Measurements from ENCODE around the gene NT5M. TPM values are rescaled to one million over a fixed set of nuclear protein-coding genes. Genes with fewer than 3 reads are reported as not detected.

The NT5M gene
- total and polyA plus RNA-seq, 4 donors: 1.2 to 2.2 (median 1.6) TPM; not detected in 1

DNA sequence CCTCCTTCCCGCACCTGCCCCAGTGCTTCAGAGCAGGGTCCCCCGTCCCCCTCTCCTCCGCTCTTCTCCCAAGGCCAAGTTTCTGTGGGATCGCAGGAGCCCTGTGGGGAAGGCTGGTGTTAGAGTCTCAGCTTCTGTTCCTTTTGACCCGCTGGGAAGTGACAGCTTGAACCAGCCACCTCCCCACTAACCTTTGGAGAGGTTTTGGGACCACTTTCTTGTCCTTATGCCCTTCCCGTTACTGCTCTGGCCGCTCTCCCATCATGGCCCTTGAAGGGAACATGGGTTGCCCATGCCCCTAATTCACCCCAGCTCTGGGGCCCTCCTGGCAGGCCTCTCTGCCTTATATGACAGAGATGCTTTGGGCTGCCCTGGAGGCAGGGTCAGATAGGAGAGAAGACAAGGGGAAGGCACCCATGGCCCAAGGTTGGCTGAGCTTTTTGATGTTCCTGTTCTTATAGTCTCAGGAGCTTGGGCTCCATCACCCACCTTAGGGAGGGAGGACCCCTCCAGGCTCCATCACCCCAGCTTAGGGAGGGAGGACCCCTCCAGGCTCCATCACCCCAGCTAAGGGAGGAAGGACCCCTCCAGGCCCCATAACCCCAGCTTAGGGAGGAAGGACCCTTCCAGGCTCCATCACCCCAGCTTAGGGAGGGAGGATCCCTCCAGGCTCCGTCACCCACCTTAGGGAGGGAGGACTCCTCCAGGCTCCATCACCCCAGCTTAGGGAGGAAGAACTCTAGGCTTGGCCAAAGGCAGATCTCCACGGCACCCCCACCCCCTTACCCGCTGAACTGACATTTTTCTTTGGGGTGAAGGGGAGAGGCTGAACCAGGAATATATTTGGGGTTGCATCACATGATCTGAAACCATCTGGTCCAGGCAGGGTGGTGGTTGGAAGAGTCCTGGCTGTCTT is 45.0 kb downstream of the NT5M start:
- WGBS, 2 donors: 94 to 95% methylated on average over 10 of the region's 10 CpGs
- H3K27me3 ChIP-seq (ENCODE audit: control insufficient read depth in 1 of 2, insufficient read depth in 2 of 2, low read length in 1 of 2): no peaks in the 10 kb centered on the region

DNA sequence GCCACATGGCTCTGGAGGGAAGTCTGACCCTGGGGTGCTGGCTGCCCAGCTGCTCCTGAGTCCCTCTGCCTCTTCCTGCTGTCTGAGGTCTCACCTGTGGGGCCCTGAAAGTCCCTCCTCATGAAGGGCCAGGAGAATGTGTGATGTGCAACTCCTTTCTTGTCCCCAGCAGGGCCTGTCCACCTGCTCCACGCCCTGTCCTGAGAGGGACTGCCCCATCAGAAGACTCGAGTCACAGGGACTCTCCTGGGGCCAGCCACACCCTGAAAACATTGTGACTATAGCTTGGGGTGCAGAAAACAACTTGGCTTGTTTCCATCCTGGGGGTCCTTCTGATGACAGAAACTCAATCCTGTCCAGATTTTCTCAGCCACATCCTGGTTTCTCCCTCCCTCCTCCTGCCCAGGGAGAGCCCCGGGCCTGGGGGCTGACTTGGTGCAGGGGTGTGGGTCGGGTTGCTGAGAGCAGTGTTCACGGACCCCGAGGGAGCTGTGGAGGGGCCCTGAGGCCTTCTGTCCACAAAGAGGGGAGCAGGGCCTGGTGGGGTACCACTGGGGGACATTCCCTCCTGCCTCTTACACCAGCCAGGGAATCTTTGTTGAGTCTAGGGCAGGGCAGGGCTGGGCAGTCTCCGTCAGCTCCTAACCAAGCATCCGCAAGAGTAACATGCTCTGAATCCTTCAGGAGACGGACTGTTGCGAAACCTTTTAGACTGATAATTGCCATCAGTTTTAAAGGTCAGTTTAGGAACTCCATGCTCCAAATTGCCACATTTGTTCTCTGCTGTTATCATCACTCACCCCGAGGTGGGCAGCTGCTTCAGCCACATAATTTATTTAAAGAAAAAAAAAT is 45.9 kb downstream of the NT5M start:
- Histone ChIP-seq H3K27me3 (ENCODE audit: control insufficient read depth in 1 of 2, insufficient read depth in 2 of 2, low read length in 1 of 2) (no peaks in the 10 kb centered on the region), H3K27ac (ENCODE audit: low read depth in 1 of 2, low read length in 2 of 2) (no peak overlapping the region), H3K4me1 (ENCODE audit: control insufficient read depth in 1 of 2, insufficient read depth in 2 of 2, low read length in 2 of 2) (no peaks in the 10 kb centered on the region), H3K9me3 (ENCODE audit: control insufficient read depth, low read length) (no peaks in the 10 kb centered on the region), H3K36me3 (ENCODE audit: control insufficient read depth in 1 of 2, insufficient read depth in 2 of 2, low read length in 1 of 2) (no peaks in the 10 kb centered on the region), H3K4me3 (ENCODE audit: low read length in 2 of 2) (no peak overlapping the region)
- peak in 1 of 2 donors; percentile 67 for DNase-seq
- WGBS, 2 donors: 66 to 70% methylated on average over 11 of the region's 11 CpGs
- no peak for ATAC-seq (ENCODE audit: low FRiP score)
- intact Hi-C loops (cut with DNase I): no loop called here

More for the DNA sequence above, 45.0 kb downstream of the NT5M start:
- H3K36me3 ChIP-seq (ENCODE audit: control insufficient read depth in 1 of 2, insufficient read depth in 2 of 2, low read length in 1 of 2): no peaks in the 10 kb centered on the region
- no peak overlapping the region for H3K4me3 ChIP-seq (ENCODE audit: low read length in 2 of 2)
- DNase-seq (peak in 1 of 2 donors; percentile 40), ATAC-seq (ENCODE audit: low FRiP score) (no peak)
- H3K27ac ChIP-seq (ENCODE audit: low read depth in 1 of 2, low read length in 2 of 2): no peak overlapping the region
- no peaks in the 10 kb centered on the region for H3K9me3 ChIP-seq (ENCODE audit: control insufficient read depth, low read length)
- intact Hi-C loops (cut with DNase I): no loop called here
- no peaks in the 10 kb centered on the region for H3K4me1 ChIP-seq (ENCODE audit: control insufficient read depth in 1 of 2, insufficient read depth in 2 of 2, low read length in 2 of 2)

DNA sequence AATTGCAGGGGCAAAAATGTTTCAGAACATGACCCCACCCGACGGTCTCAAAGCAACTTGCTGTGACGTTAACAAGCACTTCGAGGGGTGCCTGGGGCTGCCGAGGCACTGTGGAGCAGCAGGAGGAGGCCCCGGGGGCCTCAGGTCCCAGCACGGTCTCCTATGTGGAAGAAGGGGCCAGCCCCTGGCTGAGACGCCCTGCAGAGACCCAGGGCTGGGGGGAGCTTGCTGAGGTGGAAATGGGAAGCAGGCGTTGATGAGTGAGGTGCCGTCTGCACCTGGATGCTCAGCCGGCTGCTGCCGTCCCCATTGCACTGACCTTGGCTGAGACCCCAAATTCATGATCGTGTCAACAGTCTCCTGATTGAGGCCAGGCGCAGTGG is 46.5 kb downstream of the NT5M start:
- ATAC-seq (ENCODE audit: low FRiP score) (no peak), DNase-seq (peak in 1 of 2 donors; percentile 55)
- WGBS, 2 donors: 76 to 78% methylated on average over 14 of the region's 14 CpGs
- H3K4me1 ChIP-seq (ENCODE audit: control insufficient read depth in 1 of 2, insufficient read depth in 2 of 2, low read length in 2 of 2): no peaks in the 10 kb centered on the region
- H3K4me3 ChIP-seq (ENCODE audit: low read length in 2 of 2): no peak overlapping the region
- H3K27ac ChIP-seq (ENCODE audit: low read depth in 1 of 2, low read length in 2 of 2): no peak overlapping the region
- intact Hi-C loops (cut with DNase I): no loop called here
- no peaks in the 10 kb centered on the region for H3K27me3 ChIP-seq (ENCODE audit: control insufficient read depth in 1 of 2, insufficient read depth in 2 of 2, low read length in 1 of 2)
- H3K36me3 ChIP-seq (ENCODE audit: control insufficient read depth in 1 of 2, insufficient read depth in 2 of 2, low read length in 1 of 2): no peaks in the 10 kb centered on the region
- no peaks in the 10 kb centered on the region for H3K9me3 ChIP-seq (ENCODE audit: control insufficient read depth, low read length)

DNA sequence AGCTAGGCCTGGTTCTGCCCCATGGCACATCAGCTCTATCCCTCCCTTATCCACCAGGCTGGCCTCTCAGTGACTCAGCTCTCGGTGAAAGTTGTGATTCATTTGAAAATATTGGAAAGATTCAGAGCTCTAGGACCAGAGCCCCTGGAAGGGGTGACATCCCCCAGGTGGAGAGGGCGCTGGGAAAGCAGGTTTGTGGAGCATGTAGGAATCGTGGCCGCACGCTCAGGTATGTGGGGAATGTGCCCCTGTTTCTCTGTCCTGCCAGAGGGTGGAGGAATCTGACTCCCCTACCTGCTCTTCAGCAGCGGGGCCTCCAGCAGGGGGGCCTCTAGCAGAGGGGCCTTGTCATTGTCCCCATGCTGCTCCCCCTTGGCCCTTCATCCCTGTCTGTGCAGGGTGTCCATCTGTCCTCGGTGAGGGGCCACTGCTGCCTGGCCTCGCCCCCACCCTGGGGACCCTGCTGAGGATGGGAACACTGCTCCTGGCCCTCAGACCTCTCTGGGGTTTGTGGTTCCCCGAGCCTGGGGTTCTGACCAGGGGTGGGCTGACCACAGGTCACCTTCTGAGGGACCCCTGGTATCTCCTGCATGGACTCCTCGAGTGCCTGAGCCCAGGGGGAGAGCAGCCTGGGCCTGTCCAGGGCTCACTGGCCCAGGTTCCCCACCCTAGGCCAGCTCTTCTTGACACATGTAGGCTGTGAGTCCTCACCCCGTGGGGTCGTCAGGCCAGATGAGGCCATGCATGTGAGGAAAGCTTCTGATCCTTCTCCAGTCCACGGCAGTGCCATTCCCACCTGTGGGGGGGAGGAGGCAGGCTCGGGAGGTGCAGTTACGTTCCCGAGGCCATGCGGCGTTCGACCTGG is 47.5 kb downstream of the NT5M start:
- Histone ChIP-seq H3K4me1 (ENCODE audit: control insufficient read depth in 1 of 2, insufficient read depth in 2 of 2, low read length in 2 of 2) (no peaks in the 10 kb centered on the region), H3K4me3 (ENCODE audit: low read length in 2 of 2) (no peak overlapping the region), H3K9me3 (ENCODE audit: control insufficient read depth, low read length) (no peaks in the 10 kb centered on the region), H3K36me3 (ENCODE audit: control insufficient read depth in 1 of 2, insufficient read depth in 2 of 2, low read length in 1 of 2) (no peaks in the 10 kb centered on the region), H3K27me3 (ENCODE audit: control insufficient read depth in 1 of 2, insufficient read depth in 2 of 2, low read length in 1 of 2) (no peaks in the 10 kb centered on the region), H3K27ac (ENCODE audit: low read depth in 1 of 2, low read length in 2 of 2) (no peak overlapping the region)
- WGBS, 2 donors: 87 to 88% methylated on average over 19 of the region's 19 CpGs
- DNase-seq (peak in 1 of 2 donors; percentile 70), ATAC-seq (ENCODE audit: low FRiP score) (no peak)
- intact Hi-C loops (cut with DNase I): no loop called here

DNA sequence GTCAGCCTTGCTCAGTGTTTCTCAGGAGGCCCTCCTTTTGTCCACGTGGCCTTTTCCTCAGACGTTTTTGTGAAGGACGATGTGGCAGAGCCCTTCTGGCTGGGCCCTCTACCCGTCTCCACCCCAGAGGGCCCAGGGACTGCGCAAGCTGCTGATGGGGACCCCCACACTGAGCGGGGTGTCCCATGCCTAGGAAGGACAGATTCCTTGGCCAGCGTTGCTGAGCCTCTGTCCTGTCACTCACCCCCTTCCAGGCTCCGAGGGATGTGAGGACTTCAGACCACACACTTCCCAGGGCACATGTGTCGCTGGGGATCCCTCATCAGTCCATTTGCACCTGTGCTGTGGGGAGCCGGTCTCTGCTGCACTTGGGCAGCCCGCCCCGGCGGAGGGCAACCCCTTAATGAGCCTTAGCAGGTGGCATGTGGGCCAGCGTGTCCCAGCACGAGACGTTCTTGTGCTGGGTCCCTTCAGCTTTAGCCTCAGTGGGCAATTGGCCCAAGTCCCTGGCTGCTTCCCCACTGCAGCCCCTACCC is 48.3 kb downstream of the NT5M start:
- DNase-seq: peak in 1 of 2 donors; percentile 65
- Histone ChIP-seq H3K4me3 (ENCODE audit: low read length in 2 of 2) (no peak overlapping the region), H3K36me3 (ENCODE audit: control insufficient read depth in 1 of 2, insufficient read depth in 2 of 2, low read length in 1 of 2) (no peaks in the 10 kb centered on the region), H3K4me1 (ENCODE audit: control insufficient read depth in 1 of 2, insufficient read depth in 2 of 2, low read length in 2 of 2) (no peaks in the 10 kb centered on the region), H3K27ac (ENCODE audit: low read depth in 1 of 2, low read length in 2 of 2) (no peak overlapping the region), H3K9me3 (ENCODE audit: control insufficient read depth, low read length) (no peaks in the 10 kb centered on the region), H3K27me3 (ENCODE audit: control insufficient read depth in 1 of 2, insufficient read depth in 2 of 2, low read length in 1 of 2) (no peaks in the 10 kb centered on the region)
- 81 to 85% methylated on average over 16 of the region's 16 CpGs for WGBS, 2 donors
- no peak for ATAC-seq (ENCODE audit: low FRiP score)
- intact Hi-C loops (cut with DNase I): no loop called here

GRCh38 chr17:17351901-17352781 is 49.0 kb downstream of the NT5M start:
- WGBS, 2 donors: 57 to 59% methylated on average over 35 of the region's 35 CpGs
- no peaks in the 10 kb centered on the region for H3K4me1 ChIP-seq (ENCODE audit: control insufficient read depth in 1 of 2, insufficient read depth in 2 of 2, low read length in 2 of 2)
- ATAC-seq (ENCODE audit: low FRiP score): peak; percentile 43
- no peak overlapping the region for H3K27ac ChIP-seq (ENCODE audit: low read depth in 1 of 2, low read length in 2 of 2)
- DNase-seq: peak in 1 of 2 donors; percentile 77
- H3K27me3 ChIP-seq (ENCODE audit: control insufficient read depth in 1 of 2, insufficient read depth in 2 of 2, low read length in 1 of 2): no peaks in the 10 kb centered on the region
- no peaks in the 10 kb centered on the region for H3K9me3 ChIP-seq (ENCODE audit: control insufficient read depth, low read length)
- intact Hi-C loops (cut with DNase I): no loop called here
- H3K36me3 ChIP-seq (ENCODE audit: control insufficient read depth in 1 of 2, insufficient read depth in 2 of 2, low read length in 1 of 2): no peaks in the 10 kb centered on the region
- no peak overlapping the region for H3K4me3 ChIP-seq (ENCODE audit: low read length in 2 of 2)

DNA sequence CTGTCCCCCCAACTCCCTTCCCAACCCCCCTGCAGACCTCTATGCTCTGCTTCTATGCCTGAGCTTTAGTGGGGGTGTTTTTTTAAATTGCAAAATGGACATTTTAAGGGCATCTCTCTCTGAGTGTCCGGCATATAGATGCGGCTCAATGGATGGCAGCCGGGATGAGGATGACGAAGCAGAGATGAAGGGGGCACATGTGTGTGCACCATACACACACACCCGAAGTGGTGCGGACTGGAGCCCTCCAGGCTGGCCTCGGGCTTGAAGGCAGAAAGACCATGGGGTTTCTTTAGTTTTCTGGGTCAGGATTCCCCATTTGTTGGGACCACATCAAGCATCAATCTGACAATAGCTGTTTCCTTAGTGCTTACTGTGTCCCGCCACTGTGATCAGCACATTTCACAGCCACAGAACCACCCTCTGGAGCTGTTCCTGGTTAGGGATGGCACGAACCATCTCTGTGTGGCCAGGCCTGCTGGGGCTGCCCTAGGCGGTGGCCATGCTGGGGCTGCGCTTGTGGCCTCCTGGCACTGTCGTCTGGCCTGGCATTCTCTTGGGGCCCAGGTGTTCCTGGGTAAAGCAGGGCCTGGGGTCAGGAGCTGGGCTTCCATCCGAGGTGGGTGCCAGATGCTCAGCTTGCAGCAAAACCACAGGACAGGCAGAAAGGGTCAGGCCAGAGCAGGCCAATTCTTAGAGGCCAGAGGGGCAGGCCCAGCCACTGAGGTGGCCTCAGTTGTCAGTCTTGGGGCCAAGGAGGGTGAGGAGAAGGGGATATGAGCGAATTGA is 49.9 kb downstream of the NT5M start:
- DNase-seq: peak in 1 of 2 donors; percentile 59
- Histone ChIP-seq H3K27ac (ENCODE audit: low read depth in 1 of 2, low read length in 2 of 2) (no peak overlapping the region), H3K36me3 (ENCODE audit: control insufficient read depth in 1 of 2, insufficient read depth in 2 of 2, low read length in 1 of 2) (no peaks in the 10 kb centered on the region), H3K4me1 (ENCODE audit: control insufficient read depth in 1 of 2, insufficient read depth in 2 of 2, low read length in 2 of 2) (no peaks in the 10 kb centered on the region), H3K27me3 (ENCODE audit: control insufficient read depth in 1 of 2, insufficient read depth in 2 of 2, low read length in 1 of 2) (no peaks in the 10 kb centered on the region), H3K9me3 (ENCODE audit: control insufficient read depth, low read length) (no peaks in the 10 kb centered on the region), H3K4me3 (ENCODE audit: low read length in 2 of 2) (no peak overlapping the region)
- no peak for ATAC-seq (ENCODE audit: low FRiP score)
- intact Hi-C loops (cut with DNase I): no loop called here
- 92 to 93% methylated on average over 14 of the region's 14 CpGs for WGBS, 2 donors

All from aorta (tissue), 5 donors.